HL-60 (cell line): ENCODE measurements around the gene TVP23A.

Experiments used
- CTCF ChIP-seq: IDR thresholded peaks from one replicate; pipeline ENCODE4 v1.5.1; 2011; ENCODE audit warnings: low read length, control low read depth, inconsistent platforms; ENCODE audit not compliant: insufficient read depth
- GABPA ChIP-seq: IDR thresholded peaks from 2 replicates; pipeline ENCODE4 v1.6.1; 2012; ENCODE audit warnings: low read depth
- POLR2AphosphoS5 ChIP-seq: IDR thresholded peaks from 2 replicates; pipeline ENCODE4 v1.6.1; 2012; ENCODE audit warnings: low read depth
- REST ChIP-seq: IDR thresholded peaks from 2 replicates; pipeline ENCODE4 v1.6.1; 2012; ENCODE audit warnings: low read depth; ENCODE audit not compliant: insufficient replicate concordance
- SPI1 ChIP-seq: IDR thresholded peaks from 2 replicates; pipeline ENCODE4 v1.6.1; 2012; ENCODE audit warnings: low read depth, mild to moderate bottlenecking, borderline replicate concordance

- TF ChIP-seq CTCF (no peak), REST (no peak), GABPA (no peak), SPI1 (no peak), POLR2AphosphoS5 (no peak)
These were observed 63.7 kb downstream of the TVP23A start for GRCh38 chr16:10754941-10755340.
